Endothelial cell of umbilical vein (primary cell): ENCODE data around the gene RADIL. TPM values are rescaled to one million over a fixed set of nuclear protein-coding genes. Genes with fewer than 3 reads are reported as not detected.

Experiments
- BruUV-seq: library from RNA; stranded (reverse); fragments of 400-500 nt; replicated peaks from 2 replicates; lab custom pipeline; 2021; lab: Mats Ljungman, UMichigan
- CTCF ChIA-PET: fragments of 300-600, 350-600 bp; sonication (Branson Sonifier 250); formaldehyde crosslinking; loops from one replicate; lab custom pipeline; 2021; ENCODE audit warnings: antibody characterized with exemption, inconsistent platforms; lab: Charles Lee
- POLR2A ChIA-PET: fragments of 300-600, 350-600 bp; sonication (Branson Sonifier 250); formaldehyde crosslinking; loops from one replicate; lab custom pipeline; 2021; ENCODE audit warnings: antibody characterized with exemption, inconsistent platforms; lab: Charles Lee
- DNase-seq: peaks from one replicate; pipeline ENCODE4 v3.0.0-alpha.2; 2011; ENCODE audit warnings: low read depth, low spot score
- FAIRE-seq: peaks from 2 replicates; lab custom pipeline; 2011; peaks lifted over from hg19 to GRCh38; lab: Jason Lieb, UNC
- H2AFZ ChIP-seq: 2 replicates; pipeline ENCODE4 v1.6.0; 2012; ENCODE audit warnings: low read depth, low read length, control low read depth, inconsistent platforms
- H3K27ac ChIP-seq: 2 replicates; pipeline ENCODE4 v1.5.1; 2011; ENCODE audit warnings: low read depth, mild to moderate bottlenecking, control low read depth, low read length, moderate library complexity; ENCODE audit not compliant: insufficient read depth
- H3K27me3 ChIP-seq, 2 experiments: 2 replicates each; pipeline versions ENCODE4 v1.6.0 to v1.6.1; 2011; ENCODE audit warnings: low read length in 2 of 2, mixed read lengths in 1 of 2; ENCODE audit not compliant: control insufficient read depth in 2 of 2, insufficient read depth in 2 of 2
- H3K36me3 ChIP-seq, 2 experiments: 2 replicates in 1 of 2; 3 replicates in 1 of 2; pipeline ENCODE4 v1.5.1; 2011; ENCODE audit warnings: low read length in 2 of 2, mild to moderate bottlenecking in 1 of 2, moderate library complexity in 1 of 2; ENCODE audit not compliant: control insufficient read depth in 2 of 2, insufficient read depth in 2 of 2; ENCODE audit errors: extremely low read depth in 1 of 2
- H3K4me1 ChIP-seq: 3 replicates; pipeline ENCODE4 v1.5.1; 2011; ENCODE audit warnings: mild to moderate bottlenecking, low read length; ENCODE audit not compliant: control insufficient read depth, insufficient read depth; ENCODE audit errors: extremely low read depth
- H3K4me2 ChIP-seq: 2 replicates; pipeline ENCODE4 v1.6.1; 2011; ENCODE audit warnings: low read length, control low read depth, mixed read lengths; ENCODE audit not compliant: insufficient read depth
- H3K4me3 ChIP-seq, 3 experiments: fragments of 200-600 bp in 1 of 3; sonication (generic), shearing (Covaris generic) in 1 of 3; replicated peaks in 1 of 3; 2 replicates each; pipeline ENCODE4 v1.5.1; 2011 to 2016; ENCODE audit warnings: control low read depth in 3 of 3, low read length in 3 of 3, mild to moderate bottlenecking in 2 of 3, inconsistent platforms in 1 of 3, low read depth in 1 of 3, moderate library complexity in 1 of 3; ENCODE audit not compliant: insufficient read depth in 1 of 3
- H3K79me2 ChIP-seq: 2 replicates; pipeline ENCODE4 v1.6.0; 2012; ENCODE audit warnings: low read length, inconsistent platforms; ENCODE audit not compliant: control insufficient read depth, insufficient read depth
- H3K9ac ChIP-seq: replicated peaks from 2 replicates; pipeline ENCODE3; 2011; ENCODE audit warnings: low read length, control low read depth; ENCODE audit not compliant: insufficient read depth; ENCODE audit errors: extremely low read depth
- H3K9me1 ChIP-seq: replicated peaks from 3 replicates; pipeline ENCODE4 v1.6.0; 2011; ENCODE audit warnings: mild to moderate bottlenecking, low read length; ENCODE audit not compliant: control insufficient read depth, insufficient read depth; ENCODE audit errors: extremely low read depth
- H3K9me3 ChIP-seq: replicated peaks from 2 replicates; pipeline ENCODE4 v1.5.1; 2012; ENCODE audit warnings: low read length, inconsistent platforms; ENCODE audit not compliant: control insufficient read depth, insufficient read depth
- H4K20me1 ChIP-seq: replicated peaks from 2 replicates; pipeline ENCODE3; 2011; ENCODE audit warnings: mild to moderate bottlenecking, low read length; ENCODE audit not compliant: control insufficient read depth, insufficient read depth; ENCODE audit errors: extremely low read depth
- EZH2 ChIP-seq: IDR thresholded peaks from 2 replicates; pipeline ENCODE4 v1.6.1; 2012; ENCODE audit warnings: borderline replicate concordance, low read depth, mild to moderate bottlenecking, moderate library complexity, low read length, inconsistent platforms; ENCODE audit not compliant: severe bottlenecking
- FOS ChIP-seq: IDR thresholded peaks from 2 replicates; pipeline ENCODE4 v1.6.1; 2011; ENCODE audit warnings: mild to moderate bottlenecking, low read length, moderate library complexity, borderline replicate concordance; ENCODE audit not compliant: insufficient read depth
- GATA2 ChIP-seq: IDR thresholded peaks from 2 replicates; pipeline ENCODE4 v1.7.0; 2011; ENCODE audit warnings: low read depth, mild to moderate bottlenecking, moderate library complexity, mixed read lengths, low read length; ENCODE audit not compliant: insufficient read length, insufficient read depth
- JUN ChIP-seq: IDR thresholded peaks from 2 replicates; pipeline ENCODE4 v1.6.1; 2011; ENCODE audit warnings: borderline replicate concordance, low read depth; ENCODE audit not compliant: insufficient read length, insufficient read depth
- MYC ChIP-seq: IDR thresholded peaks from one replicate; pipeline ENCODE4 v1.6.1; 2011; ENCODE audit warnings: mild to moderate bottlenecking, low read depth, low read length
- POLR2A ChIP-seq: IDR thresholded peaks from 2 replicates; pipeline ENCODE4 v1.6.1; 2012; ENCODE audit warnings: low read depth, mild to moderate bottlenecking, control low read depth, low read length
- POLR2AphosphoS5 ChIP-seq: IDR thresholded peaks from 2 replicates; pipeline ENCODE4 v1.6.1; 2012; ENCODE audit warnings: low read depth, mild to moderate bottlenecking, control low read depth, low read length, moderate library complexity; ENCODE audit not compliant: insufficient read depth
- dilution Hi-C: fragments of 300-500 bp; cut with MboI; formaldehyde crosslinking; loops from one replicate; pipeline ENCODE4 v1.15.0; 2019; ENCODE audit warnings: low sequenced_read_pairs; ENCODE audit not compliant: extremely low pct_ligation_motif_present
- intact Hi-C: fragments of 100-400 bp; cut with micrococcal nuclease; formaldehyde crosslinking; loops from one replicate; pipeline ENCODE4 v1.10.0; 2022
- polyA plus RNA-seq, 4 experiments: library from polyadenylated mRNA; depleted of rRNA in 3 of 4; stranded (reverse) in 3 of 4; unstranded in 1 of 4; fragments of >200 nt; gene quantifications; 2 replicates each; pipeline versions ENCODE4 v1.2.1 to v1.2.3, GENCODE V29; 2011 to 2012; ENCODE audit warnings: missing spikeins in 1 of 4
- total RNA-seq: library from RNA; stranded (reverse); gene quantifications from 2 replicates; pipeline ENCODE4 v1.2.3, GENCODE V29; 2021
- TF ChIP-seq, protein P1 (sequence below): IDR thresholded peaks from 2 replicates; pipeline ENCODE4 v1.6.1; 2011; ENCODE audit not compliant: insufficient read depth, insufficient read length
- TF ChIP-seq, protein P2 (sequence below), 2 donors: IDR thresholded peaks; 1 replicate in 1 of 2; 2 replicates in 1 of 2; pipeline ENCODE4 v1.5.1; 2011; ENCODE audit warnings: low read length in 2 of 2, mild to moderate bottlenecking in 2 of 2, moderate library complexity in 2 of 2, control low read depth in 1 of 2, inconsistent platforms in 1 of 2, low read depth in 1 of 2; ENCODE audit not compliant: insufficient read depth in 1 of 2; ENCODE audit errors: extremely low read depth in 1 of 2

The RADIL gene
- total and polyA plus RNA-seq, 2 donors (not counting 3 experiments of a cell fraction or from before 2014, with no cell fraction given): 1.2 to 2.5 TPM

DNA sequence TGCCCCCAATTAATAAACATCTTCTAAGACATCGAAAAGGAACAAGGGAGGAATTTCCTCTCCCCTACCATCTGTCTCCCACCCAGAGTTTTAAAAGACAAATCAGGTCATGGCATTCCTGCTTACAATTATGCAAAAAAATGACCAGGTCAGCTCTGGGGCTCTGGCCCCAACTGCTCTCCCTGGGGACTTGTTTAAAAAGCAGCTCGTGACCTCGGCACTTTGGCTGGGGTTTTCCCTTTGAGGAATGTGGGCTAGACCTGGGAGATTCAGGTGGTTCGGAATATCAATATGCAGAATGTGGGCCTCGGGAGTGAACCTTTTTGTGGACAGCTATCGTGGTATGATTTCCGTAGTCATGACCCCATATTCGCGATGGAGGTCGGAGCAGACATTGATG is 648 bp upstream of the RADIL start:
- dilution Hi-C loops: no loop called here
- no peaks in the 10 kb centered on the region for H3K27me3 ChIP-seq
- no peaks in the 10 kb centered on the region for H4K20me1 ChIP-seq
- no peaks in the 10 kb centered on the region for H3K9me3 ChIP-seq
- H3K9me1 ChIP-seq: no peaks in the 10 kb centered on the region
- FAIRE-seq (no peak), DNase-seq (no peak)
- ChIA-PET POLR2A (no interaction called here), CTCF (interaction anchor here (0.9 to 3.5 kb wide), 14 partner anchors 9 to 197 kb away, joined by 3 to 22 read pairs (median 4); no protein-coding TSS in a partner anchor)
- no peaks in the 10 kb centered on the region for H3K79me2 ChIP-seq
- BruUV-seq: no TSS peak
- no peak overlapping the region for H3K9ac ChIP-seq
- no peak overlapping the region for H2AFZ ChIP-seq
- no peaks in the 10 kb centered on the region for H3K36me3 ChIP-seq
- H3K27ac ChIP-seq: no peak overlapping the region
- TF ChIP-seq FOS (no peak), POLR2A (no peak), POLR2AphosphoS5 (no peak), MYC (no peak), JUN (no peak), EZH2 (no peak), GATA2 (no peak)
- TF ChIP-seq, protein P1, sequence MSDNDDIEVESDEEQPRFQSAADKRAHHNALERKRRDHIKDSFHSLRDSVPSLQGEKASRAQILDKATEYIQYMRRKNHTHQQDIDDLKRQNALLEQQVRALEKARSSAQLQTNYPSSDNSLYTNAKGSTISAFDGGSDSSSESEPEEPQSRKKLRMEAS: no peak
- TF ChIP-seq, protein P2, sequence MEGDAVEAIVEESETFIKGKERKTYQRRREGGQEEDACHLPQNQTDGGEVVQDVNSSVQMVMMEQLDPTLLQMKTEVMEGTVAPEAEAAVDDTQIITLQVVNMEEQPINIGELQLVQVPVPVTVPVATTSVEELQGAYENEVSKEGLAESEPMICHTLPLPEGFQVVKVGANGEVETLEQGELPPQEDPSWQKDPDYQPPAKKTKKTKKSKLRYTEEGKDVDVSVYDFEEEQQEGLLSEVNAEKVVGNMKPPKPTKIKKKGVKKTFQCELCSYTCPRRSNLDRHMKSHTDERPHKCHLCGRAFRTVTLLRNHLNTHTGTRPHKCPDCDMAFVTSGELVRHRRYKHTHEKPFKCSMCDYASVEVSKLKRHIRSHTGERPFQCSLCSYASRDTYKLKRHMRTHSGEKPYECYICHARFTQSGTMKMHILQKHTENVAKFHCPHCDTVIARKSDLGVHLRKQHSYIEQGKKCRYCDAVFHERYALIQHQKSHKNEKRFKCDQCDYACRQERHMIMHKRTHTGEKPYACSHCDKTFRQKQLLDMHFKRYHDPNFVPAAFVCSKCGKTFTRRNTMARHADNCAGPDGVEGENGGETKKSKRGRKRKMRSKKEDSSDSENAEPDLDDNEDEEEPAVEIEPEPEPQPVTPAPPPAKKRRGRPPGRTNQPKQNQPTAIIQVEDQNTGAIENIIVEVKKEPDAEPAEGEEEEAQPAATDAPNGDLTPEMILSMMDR (IDR thresholded peaks at IDR 0.05; ENCODE audit: extremely low read depth in 1 of 2, insufficient read depth in 1 of 2, low read depth in 1 of 2, low read length in 2 of 2): no peak
- peaks cover 8% of the 10 kb centered on the region for H3K4me1 ChIP-seq
- intact Hi-C loops: no loop called here
- no peak overlapping the region for H3K4me2 ChIP-seq
- H3K4me3 ChIP-seq: no peak overlapping the region
